ENCODE data around the gene MSI2.

MSI2 gene

GRCh38 chr17:57453841-57454425, 197.6 kb downstream of the MSI2 start:
- H3K27ac ChIP-seq: no peak overlapping the region
- POLR2A ChIA-PET (ENCODE audit: low non-redundant PET): no interaction called here
- DNase-seq (ENCODE audit: low spot score): no peak
- no peak for TF ChIP-seq CTCF (conservative IDR thresholded peaks at IDR 0.05; ENCODE audit: low read depth)
- CTCF ChIA-PET: interaction anchor here (0.7 kb wide), 1 partner anchor 211 kb away, joined by 3 read pairs; no protein-coding TSS in a partner anchor

GRCh38 chr17:57454729-57455062, 198.4 kb downstream of the MSI2 start:
- CTCF ChIA-PET: interaction anchor here (0.7 kb wide), 1 partner anchor 212 kb away, joined by 3 read pairs; no protein-coding TSS in a partner anchor

GRCh38 chr17:57455063-57455914, 199.0 kb downstream of the MSI2 start:
- ChIA-PET CTCF (interaction anchor here (0.7 kb wide), 1 partner anchor 212 kb away, joined by 3 read pairs; no protein-coding TSS in a partner anchor), POLR2A (ENCODE audit: low non-redundant PET) (no interaction called here)
- TF ChIP-seq CTCF (conservative IDR thresholded peaks at IDR 0.05; ENCODE audit: low read depth): no peak
- H3K27ac ChIP-seq: no peak overlapping the region
- DNase-seq (ENCODE audit: low spot score): no peak

More at GRCh38 chr17:57454729-57455062, 198.4 kb downstream of the MSI2 start:
- H3K27ac ChIP-seq: no peak overlapping the region
- POLR2A ChIA-PET (ENCODE audit: low non-redundant PET): no interaction called here
- DNase-seq (ENCODE audit: low spot score): no peak
- no peak for TF ChIP-seq CTCF (conservative IDR thresholded peaks at IDR 0.05; ENCODE audit: low read depth)

GRCh38 chr17:57456622-57457021, 200.3 kb downstream of the MSI2 start:
- CTCF ChIA-PET: no interaction called here
- no peak for TF ChIP-seq CTCF (conservative IDR thresholded peaks at IDR 0.05; ENCODE audit: low read depth)
- no peak for DNase-seq (ENCODE audit: low spot score)
- POLR2A ChIA-PET (ENCODE audit: low non-redundant PET): no interaction called here
- no peak overlapping the region for H3K27ac ChIP-seq

GRCh38 chr17:57457188-57457587, 200.9 kb downstream of the MSI2 start:
- DNase-seq (ENCODE audit: low spot score): no peak
- H3K27ac ChIP-seq: no peak overlapping the region
- no peak for TF ChIP-seq CTCF (conservative IDR thresholded peaks at IDR 0.05; ENCODE audit: low read depth)
- ChIA-PET CTCF (no interaction called here), POLR2A (ENCODE audit: low non-redundant PET) (no interaction called here)

- TF ChIP-seq CTCF (conservative IDR thresholded peaks at IDR 0.05; ENCODE audit: low read depth): no peak
- no peak overlapping the region for H3K27ac ChIP-seq
- POLR2A ChIA-PET (ENCODE audit: low non-redundant PET): no interaction called here
- CTCF ChIA-PET: no interaction called here
- no peak for DNase-seq (ENCODE audit: low spot score)
Observed at GRCh38 chr17:57458718-57459285, 202.5 kb downstream of the MSI2 start.
